K562 (cell line): ENCODE data around the gene CCDC178. TPM values are rescaled to one million over a fixed set of nuclear protein-coding genes. Genes with fewer than 3 reads are reported as not detected.

Source experiments
- ATAC-seq: fragments of 200-7000 bp; cut with Tn5 transposase; 3 replicates; pipeline ENCODE4 v1.9.1; 2020; ENCODE audit warnings: moderate library complexity
- BruUV-seq: library from RNA; stranded (reverse); fragments of 400-500 nt; replicated peaks from 2 replicates; lab custom pipeline; 2021; lab: Mats Ljungman, UMichigan
- CTCF ChIA-PET: fragments of 300-600 bp; formaldehyde crosslinking; extraction: SDS; loops from one replicate; lab custom pipeline; 2021; ENCODE audit warnings: low intra/inter-chr PET ratio; lab: Yijun Ruan, JAX
- POLR2A ChIA-PET: fragments of 300-600, 350-650 bp; sonication (Branson Sonifier 250); formaldehyde crosslinking; extraction: SDS; loops from one replicate; lab custom pipeline; 2021; ENCODE audit warnings: antibody characterized with exemption, inconsistent platforms; lab: Yijun Ruan, JAX
- DNase-seq, 4 experiments: peaks; one replicate each; pipeline versions ENCODE4 v3.0.0 to v3.0.0-alpha.2; 2011 to 2018; ENCODE audit warnings: low spot score in 3 of 4, mixed read lengths in 3 of 4; ENCODE audit errors: extremely low read depth in 1 of 4
- FAIRE-seq: peaks from 2 replicates; lab custom pipeline; 2011; peaks lifted over from hg19 to GRCh38; lab: Jason Lieb, UNC
- H2AFZ ChIP-seq: 2 replicates; pipeline ENCODE4 v1.6.0; 2011; ENCODE audit warnings: low read depth, low read length, control low read depth, inconsistent platforms
- H3K27ac ChIP-seq: fragments of 200-600 bp; 3 replicates; pipeline ENCODE4 v1.8.0; 2011; ENCODE audit warnings: low read depth, mild to moderate bottlenecking, control low read depth, inconsistent platforms, low read length, moderate library complexity, mixed read lengths; ENCODE audit errors: extremely low read depth
- H3K27me3 ChIP-seq, 2 experiments: fragments of 300-600 bp in 1 of 2; 2 replicates in 1 of 2; 3 replicates in 1 of 2; pipeline versions ENCODE4 v1.6.0 to v1.8.0; 2011; ENCODE audit warnings: inconsistent platforms in 2 of 2, low read length in 2 of 2, mild to moderate bottlenecking in 1 of 2, mixed read lengths in 1 of 2, moderate library complexity in 1 of 2; ENCODE audit not compliant: control insufficient read depth in 2 of 2, insufficient read depth in 2 of 2
- H3K36me3 ChIP-seq: fragments of 300-600 bp; 3 replicates; pipeline ENCODE4 v1.8.0; 2011; ENCODE audit warnings: mild to moderate bottlenecking, low read length, inconsistent platforms; ENCODE audit not compliant: control insufficient read depth, insufficient read depth
- H3K4me1 ChIP-seq, 2 experiments: fragments of 200-600 bp in 1 of 2; replicated peaks in 1 of 2; 2 replicates in 1 of 2; 3 replicates in 1 of 2; pipeline versions ENCODE4 v1.5.1 to v1.8.0; 2011; ENCODE audit warnings: inconsistent platforms in 2 of 2, low read length in 2 of 2, mild to moderate bottlenecking in 1 of 2, mixed read lengths in 1 of 2, moderate library complexity in 1 of 2; ENCODE audit not compliant: control insufficient read depth in 2 of 2, insufficient read depth in 2 of 2
- H3K4me2 ChIP-seq: 2 replicates; pipeline ENCODE4 v1.6.1; 2011; ENCODE audit warnings: low read length, control low read depth, inconsistent platforms, mixed read lengths; ENCODE audit not compliant: insufficient read depth
- H3K4me3 ChIP-seq: fragments of 200-600 bp; sonication (generic), shearing (Covaris generic); 2 replicates; pipeline ENCODE4 v1.5.1; 2016; ENCODE audit warnings: control low read depth, inconsistent platforms
- H3K79me2 ChIP-seq: fragments of 200-600 bp; 3 replicates; pipeline ENCODE4 v1.8.0; 2011; ENCODE audit warnings: low read length, inconsistent platforms; ENCODE audit not compliant: control insufficient read depth, insufficient read depth
- H3K9ac ChIP-seq, 2 experiments: 2 replicates each; pipeline versions ENCODE4 v1.6.0 to v1.6.1; 2011; ENCODE audit warnings: low read depth in 2 of 2, low read length in 2 of 2, control low read depth in 1 of 2, inconsistent platforms in 1 of 2, mild to moderate bottlenecking in 1 of 2, mixed read lengths in 1 of 2; ENCODE audit not compliant: insufficient read depth in 1 of 2
- H3K9me1 ChIP-seq: one replicate; pipeline ENCODE4 v1.6.0; 2011; ENCODE audit warnings: inconsistent platforms, mild to moderate bottlenecking, low read length, moderate library complexity; ENCODE audit not compliant: control insufficient read depth, insufficient read depth
- H3K9me3 ChIP-seq: replicated peaks from 2 replicates; pipeline ENCODE4 v1.5.1; 2011; ENCODE audit warnings: low read depth, low read length, inconsistent platforms; ENCODE audit not compliant: control insufficient read depth, insufficient read depth
- H4K20me1 ChIP-seq: replicated peaks from 2 replicates; pipeline ENCODE4 v1.6.1; 2011; ENCODE audit warnings: low read length, inconsistent platforms, mixed read lengths; ENCODE audit not compliant: control insufficient read depth, insufficient read depth
- COPS2 ChIP-seq: fragments of 450-650 bp; conservative IDR thresholded peaks from 2 replicates; pipeline ENCODE4 v1.6.1; 2016; ENCODE audit warnings: mild to moderate bottlenecking, moderate library complexity
- FOXP4 ChIP-seq: sonication (generic); formaldehyde crosslinking; IDR thresholded peaks from 2 replicates; pipeline ENCODE4 v1.8.0; 2022; ENCODE audit warnings: mild to moderate bottlenecking, missing genetic modification reagents, borderline replicate concordance
- FUS ChIP-seq: fragments of 200-400 bp; formaldehyde crosslinking; optimal IDR thresholded peaks from 2 replicates; pipeline ENCODE3; 2017; ENCODE audit warnings: low read depth, low read length
- HSF4 ChIP-seq: fragments of 250-450 bp; sonication (Bioruptor Pico); IDR thresholded peaks from 2 replicates; pipeline ENCODE4 v2.1.2; 2022; ENCODE audit warnings: mild to moderate bottlenecking, moderate library complexity, borderline replicate concordance
- MYNN ChIP-seq, 2 experiments: sonication (generic); formaldehyde crosslinking in 1 of 2; IDR thresholded peaks; 2 replicates each; pipeline versions ENCODE4 v1.5.0 to v1.6.1; 2016 to 2020; ENCODE audit warnings: antibody characterized with exemption in 1 of 2, missing genetic modification reagents in 1 of 2
- PHB ChIP-seq: fragments of 250-450 bp; sonication (Bioruptor Pico); IDR thresholded peaks from 2 replicates; pipeline ENCODE4 v1.5.0; 2021
- PTTG1 ChIP-seq: fragments of 450-650 bp; IDR thresholded peaks from 2 replicates; pipeline ENCODE4 v1.6.1; 2016; ENCODE audit warnings: low read depth, mild to moderate bottlenecking, missing genetic modification characterization, missing compliant biosample characterization
- SMARCB1 ChIP-seq: IDR thresholded peaks from 2 replicates; pipeline ENCODE4 v1.6.1; 2011; ENCODE audit warnings: improper control_type of control experiment, low read depth; ENCODE audit not compliant: insufficient read length
- SREBF2 ChIP-seq: sonication (generic); formaldehyde crosslinking; IDR thresholded peaks from 2 replicates; pipeline ENCODE4 v1.4.0; 2020; ENCODE audit warnings: mild to moderate bottlenecking, missing genetic modification reagents
- ZBTB12 ChIP-seq: fragments of 250-450 bp; sonication (Bioruptor Pico); IDR thresholded peaks from 2 replicates; pipeline ENCODE4 v1.4.0; 2020
- ZBTB8A ChIP-seq: fragments of 450-650 bp; IDR thresholded peaks from 2 replicates; pipeline ENCODE4 v1.6.1; 2018; ENCODE audit warnings: mild to moderate bottlenecking, moderate library complexity; ENCODE audit not compliant: partially characterized antibody
- ZNF140 ChIP-seq: fragments of 250-450 bp; sonication (Bioruptor Pico); IDR thresholded peaks from 2 replicates; pipeline ENCODE4 v1.8.0; 2021; ENCODE audit warnings: moderate library complexity, mild to moderate bottlenecking, inconsistent platforms
- ZNF398 ChIP-seq: fragments of 250-450 bp; sonication (Bioruptor Pico); IDR thresholded peaks from 2 replicates; pipeline ENCODE4 v1.8.0; 2021; ENCODE audit warnings: moderate library complexity, mild to moderate bottlenecking, inconsistent platforms
- WGBS: fragments of 100-300 bp; shearing (Covaris generic); methylation state at CpG from one replicate; pipeline ENCODE4 v1.1.6; 2016; ENCODE audit warnings: low coverage, mixed read lengths; ENCODE audit not compliant: insufficient coverage; ENCODE audit errors: missing lambda C conversion rate; 5-methylcytosine and 5-hydroxymethylcytosine counted together
- in situ Hi-C: fragments of 300-500 bp; cut with MboI; formaldehyde crosslinking; loops from 4 replicates; pipeline ENCODE4 v1.15.0; 2018; ENCODE audit warnings: inconsistent platforms, mixed read lengths
- intact Hi-C: fragments of 100-400 bp; cut with micrococcal nuclease; formaldehyde crosslinking; loops from 2 replicates; pipeline ENCODE4 v1.14.2; 2022
- polyA plus RNA-seq, 8 experiments: library from polyadenylated mRNA; depleted of rRNA in 4 of 8; stranded (reverse) in 5 of 8; unstranded in 3 of 8; fragments of >200 nt; fragmentation: Nextera tagmentation in 2 of 8; fragmentation: Illumina TruSeq in 1 of 8; extraction: Ambion mirVana in 2 of 8; extraction: Trizol in 1 of 8; gene quantifications; 2 replicates each; pipeline versions ENCODE4 v1.2.1 to v1.2.3, GENCODE V29; 2011 to 2014; ENCODE audit warnings: inconsistent platforms in 1 of 8, missing spikeins in 1 of 8
- total RNA-seq, 7 experiments: library from RNA; depleted of rRNA in 6 of 7; stranded (reverse); fragments of >200 nt in 6 of 7; fragmentation: Illumina TruSeq in 2 of 7; extraction: Trizol in 2 of 7; gene quantifications; 2 replicates each; pipeline versions ENCODE4 v1.2.1 to v1.2.3, GENCODE V29; 2011 to 2021; ENCODE audit warnings: low replicate concordance in 1 of 7
- TF ChIP-seq, protein P1 (sequence below): fragments of 450-650 bp; IDR thresholded peaks from 2 replicates; pipeline ENCODE4 v1.6.1; 2018; ENCODE audit warnings: mild to moderate bottlenecking, low read depth; ENCODE audit not compliant: partially characterized antibody

The CCDC178 gene
- total and polyA plus RNA-seq, 9 of the 15 experiments (the other 6 are each of a cell fraction or from before 2014, with no cell fraction given): 0.12 to 0.47 (median 0.15) TPM; not detected in 6

DNA sequence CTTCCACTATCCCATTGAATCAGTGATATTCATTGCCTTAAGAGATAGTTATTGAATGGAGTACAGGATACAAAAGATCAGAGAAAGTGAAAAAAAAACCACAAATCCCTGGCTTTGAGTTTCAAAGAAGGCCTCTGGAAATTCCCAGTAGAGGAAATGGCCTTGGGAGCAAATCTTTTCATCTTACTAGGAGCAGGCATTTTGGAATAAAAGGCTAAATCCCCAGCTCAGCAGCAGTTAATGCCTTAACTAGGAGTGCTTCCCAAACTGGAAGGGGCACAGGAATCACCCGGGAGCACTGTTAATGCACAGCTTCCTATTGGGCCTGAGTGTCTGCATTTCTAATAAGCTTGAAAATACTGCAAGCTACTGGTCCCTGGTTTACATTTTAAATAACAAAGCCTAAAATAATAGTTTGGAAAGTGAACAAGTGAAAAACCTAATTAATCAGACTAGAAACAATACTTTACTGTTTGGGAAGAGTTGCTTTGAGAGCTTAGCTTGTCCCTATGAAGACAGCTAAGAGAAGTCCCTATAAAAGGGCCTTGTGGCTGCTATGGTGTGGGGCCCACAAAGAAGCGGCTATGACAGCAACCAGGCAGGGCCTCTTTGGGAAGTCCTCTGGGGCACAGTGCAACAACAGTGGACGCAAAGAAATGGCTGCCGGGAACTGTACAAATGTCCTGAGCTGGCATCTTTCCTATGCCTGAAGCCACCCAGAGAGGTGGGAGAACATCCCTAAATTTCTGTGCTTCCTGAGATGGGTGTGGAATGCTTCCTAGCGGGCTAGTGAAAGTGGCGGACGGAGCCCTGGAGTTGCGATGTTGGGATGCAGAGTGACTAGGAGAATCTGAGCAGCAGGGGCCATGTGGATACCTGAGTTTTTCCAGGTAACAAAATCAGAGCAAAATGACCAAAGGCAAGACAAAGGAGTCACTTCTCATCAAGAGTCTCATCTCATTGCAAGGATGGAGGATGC lies 550.6 kb downstream of the CCDC178 start:
- no peak overlapping the region for H3K4me2 ChIP-seq
- intact Hi-C loops: no loop called here
- H3K9me3 ChIP-seq: no peaks in the 10 kb centered on the region
- WGBS: 4% methylated on average over 8 of the region's 8 CpGs
- H3K36me3 ChIP-seq: no peaks in the 10 kb centered on the region
- H3K27ac ChIP-seq: no peak overlapping the region
- BruUV-seq: no TSS peak
- H2AFZ ChIP-seq: no peak overlapping the region
- no peaks in the 10 kb centered on the region for H4K20me1 ChIP-seq
- no peaks in the 10 kb centered on the region for H3K4me1 ChIP-seq
- no peaks in the 10 kb centered on the region for H3K9me1 ChIP-seq
- ChIA-PET POLR2A (no interaction called here), CTCF (no interaction called here)
- H3K4me3 ChIP-seq: no peak overlapping the region
- no peak for TF ChIP-seq PTTG1 (tag)
- no peak for TF ChIP-seq FOXP4
- no peak for TF ChIP-seq ZNF398 (CRISPR knock-in tag)
- TF ChIP-seq ZBTB12: no peak
- TF ChIP-seq, protein P1, sequence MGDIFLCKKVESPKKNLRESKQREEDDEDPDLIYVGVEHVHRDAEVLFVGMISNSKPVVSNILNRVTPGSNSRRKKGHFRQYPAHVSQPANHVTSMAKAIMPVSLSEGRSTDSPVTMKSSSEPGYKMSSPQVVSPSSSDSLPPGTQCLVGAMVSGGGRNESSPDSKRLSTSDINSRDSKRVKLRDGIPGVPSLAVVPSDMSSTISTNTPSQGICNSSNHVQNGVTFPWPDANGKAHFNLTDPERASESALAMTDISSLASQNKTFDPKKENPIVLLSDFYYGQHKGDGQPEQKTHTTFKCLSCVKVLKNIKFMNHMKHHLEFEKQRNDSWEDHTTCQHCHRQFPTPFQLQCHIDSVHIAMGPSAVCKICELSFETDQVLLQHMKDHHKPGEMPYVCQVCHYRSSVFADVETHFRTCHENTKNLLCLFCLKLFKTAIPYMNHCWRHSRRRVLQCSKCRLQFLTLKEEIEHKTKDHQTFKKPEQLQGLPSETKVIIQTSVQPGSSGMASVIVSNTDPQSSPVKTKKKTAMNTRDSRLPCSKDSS: no peak
- no peak for TF ChIP-seq SMARCB1
- no peak for TF ChIP-seq PHB (CRISPR knock-in tag)
- no peak for TF ChIP-seq ZBTB8A
- TF ChIP-seq ZNF140 (CRISPR knock-in tag): no peak
- TF ChIP-seq MYNN (IDR thresholded peaks at IDR 0.05): no peak
- no peak for TF ChIP-seq MYNN (CRISPR knock-in tag; IDR thresholded peaks at IDR 0.05)
- TF ChIP-seq SREBF2 (CRISPR knock-in tag): no peak
- TF ChIP-seq HSF4: no peak
- TF ChIP-seq FUS: no peak
- TF ChIP-seq COPS2: no peak
- in situ Hi-C loops: no loop called here
- H3K9ac ChIP-seq: no peak overlapping the region
- no peak for DNase-seq
- no peaks in the 10 kb centered on the region for H3K79me2 ChIP-seq
- ATAC-seq: no peak
- no peaks in the 10 kb centered on the region for H3K27me3 ChIP-seq
- no peak for FAIRE-seq
